OCI-LY7 (cell line): ENCODE measurements around the gene GNAL.

Experiments
- CTCF ChIP-seq: fragments of 200-600 bp; sonication (generic); conservative IDR thresholded peaks from 2 replicates; pipeline ENCODE4 v1.5.1; 2014; ENCODE audit warnings: mild to moderate bottlenecking, antibody characterized with exemption, low read length, moderate library complexity, mixed read lengths
- EZH2phosphoT487 ChIP-seq: fragments of 200-600 bp; sonication (generic); IDR thresholded peaks from 2 replicates; pipeline ENCODE4 v1.6.1; 2018; ENCODE audit warnings: low read depth, borderline replicate concordance, mild to moderate bottlenecking, mixed run types, antibody characterized with exemption, low read length, moderate library complexity, mixed read lengths

DNA sequence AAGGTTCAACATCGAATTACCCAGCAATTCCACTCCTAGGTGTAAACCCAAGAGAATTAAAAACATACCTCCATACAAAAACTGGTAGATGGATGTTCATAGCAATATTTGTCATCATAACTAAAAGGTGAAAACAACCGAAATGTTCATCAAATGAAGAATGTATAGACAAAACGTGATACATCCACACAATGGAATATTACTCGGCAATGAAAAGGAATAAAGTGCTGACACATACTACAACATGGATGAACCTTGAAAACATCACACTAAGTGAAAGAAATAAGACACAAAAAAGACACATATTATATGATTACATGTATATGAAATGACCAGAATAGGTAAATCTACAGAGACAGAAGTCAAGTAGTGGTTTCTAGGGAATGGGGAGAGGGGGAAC, 141.5 kb downstream of the GNAL start:
- TF ChIP-seq CTCF (no peak), EZH2phosphoT487 (no peak)
